PFSK-1 (cell line): ENCODE results near the gene BMERB1.

Source experiments
- POLR2AphosphoS5 ChIP-seq: IDR thresholded peaks from 2 replicates; pipeline ENCODE4 v1.6.1; 2012; ENCODE audit warnings: low read depth, mild to moderate bottlenecking, control low read depth, low read length, moderate library complexity
- TAF1 ChIP-seq: IDR thresholded peaks from 2 replicates; pipeline ENCODE4 v1.6.1; 2012; ENCODE audit warnings: low read length, control low read depth, borderline replicate concordance; ENCODE audit not compliant: insufficient read depth
- TF ChIP-seq, protein P1 (sequence below), 2 experiments: IDR thresholded peaks; 2 replicates each; pipeline versions ENCODE4 v1.6.1 to v1.8.0; 2011 to 2012; ENCODE audit warnings: low read depth in 2 of 2, low read length in 2 of 2, control low read depth in 1 of 2, inconsistent platforms in 1 of 2, mild to moderate bottlenecking in 1 of 2, moderate library complexity in 1 of 2; ENCODE audit not compliant: insufficient read depth in 1 of 2

DNA sequence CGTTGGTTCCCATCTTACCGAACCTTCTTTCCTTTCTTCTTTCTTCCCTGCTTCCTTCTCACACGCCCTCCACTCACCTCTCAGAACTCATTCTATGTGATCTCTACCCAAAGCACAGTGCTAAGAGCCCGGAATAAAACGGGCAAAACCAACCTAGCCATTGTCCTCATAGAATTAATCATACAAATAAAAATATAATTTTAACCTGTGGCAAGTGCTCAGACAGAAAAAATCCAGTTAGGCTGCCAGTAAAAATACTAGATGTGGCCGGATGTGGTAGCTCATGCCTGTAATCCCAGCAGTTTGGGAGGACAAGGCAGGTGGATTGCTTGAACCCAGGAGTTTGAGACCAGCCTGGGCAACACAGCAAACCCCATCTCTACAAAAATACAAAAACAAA is 27.0 kb downstream of the BMERB1 start:
- no peak for TF ChIP-seq POLR2AphosphoS5
- TF ChIP-seq, protein P1, sequence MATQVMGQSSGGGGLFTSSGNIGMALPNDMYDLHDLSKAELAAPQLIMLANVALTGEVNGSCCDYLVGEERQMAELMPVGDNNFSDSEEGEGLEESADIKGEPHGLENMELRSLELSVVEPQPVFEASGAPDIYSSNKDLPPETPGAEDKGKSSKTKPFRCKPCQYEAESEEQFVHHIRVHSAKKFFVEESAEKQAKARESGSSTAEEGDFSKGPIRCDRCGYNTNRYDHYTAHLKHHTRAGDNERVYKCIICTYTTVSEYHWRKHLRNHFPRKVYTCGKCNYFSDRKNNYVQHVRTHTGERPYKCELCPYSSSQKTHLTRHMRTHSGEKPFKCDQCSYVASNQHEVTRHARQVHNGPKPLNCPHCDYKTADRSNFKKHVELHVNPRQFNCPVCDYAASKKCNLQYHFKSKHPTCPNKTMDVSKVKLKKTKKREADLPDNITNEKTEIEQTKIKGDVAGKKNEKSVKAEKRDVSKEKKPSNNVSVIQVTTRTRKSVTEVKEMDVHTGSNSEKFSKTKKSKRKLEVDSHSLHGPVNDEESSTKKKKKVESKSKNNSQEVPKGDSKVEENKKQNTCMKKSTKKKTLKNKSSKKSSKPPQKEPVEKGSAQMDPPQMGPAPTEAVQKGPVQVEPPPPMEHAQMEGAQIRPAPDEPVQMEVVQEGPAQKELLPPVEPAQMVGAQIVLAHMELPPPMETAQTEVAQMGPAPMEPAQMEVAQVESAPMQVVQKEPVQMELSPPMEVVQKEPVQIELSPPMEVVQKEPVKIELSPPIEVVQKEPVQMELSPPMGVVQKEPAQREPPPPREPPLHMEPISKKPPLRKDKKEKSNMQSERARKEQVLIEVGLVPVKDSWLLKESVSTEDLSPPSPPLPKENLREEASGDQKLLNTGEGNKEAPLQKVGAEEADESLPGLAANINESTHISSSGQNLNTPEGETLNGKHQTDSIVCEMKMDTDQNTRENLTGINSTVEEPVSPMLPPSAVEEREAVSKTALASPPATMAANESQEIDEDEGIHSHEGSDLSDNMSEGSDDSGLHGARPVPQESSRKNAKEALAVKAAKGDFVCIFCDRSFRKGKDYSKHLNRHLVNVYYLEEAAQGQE (IDR thresholded peaks at IDR 0.05; ENCODE audit: insufficient read depth in 1 of 2, low read depth in 2 of 2, low read length in 2 of 2): no peak
- TF ChIP-seq TAF1: no peak
